Memory B cell (primary cell): ENCODE measurements around the gene C4BPA.

Experiments used
- ATAC-seq: fragments of 150-1000 bp; cut with Tn5 transposase; 2 replicates; pipeline ENCODE4 v1.10.0; 2021; ENCODE audit warnings: low read depth, mild to moderate bottlenecking, moderate library complexity
- DNase-seq, 2 donors: peaks; one replicate each; pipeline ENCODE4 v3.0.0; 2022; ENCODE audit warnings: low spot score in 2 of 2
- H3K27ac Mint-ChIP-seq: one replicate; pipeline ENCODE4 v1.8.0; 2022; ENCODE audit warnings: mild to moderate bottlenecking, moderate library complexity, mixed read lengths
- H3K27me3 Mint-ChIP-seq: one replicate; pipeline ENCODE4 v1.8.0; 2022; ENCODE audit warnings: mixed read lengths
- H3K36me3 Mint-ChIP-seq: one replicate; pipeline ENCODE4 v1.8.0; 2022; ENCODE audit warnings: mild to moderate bottlenecking, mixed read lengths
- H3K4me1 Mint-ChIP-seq: one replicate; pipeline ENCODE4 v1.8.0; 2022; ENCODE audit warnings: mixed read lengths
- H3K4me3 Mint-ChIP-seq: one replicate; pipeline ENCODE4 v1.8.0; 2022; ENCODE audit warnings: mild to moderate bottlenecking, moderate library complexity, mixed read lengths
- H3K9me3 Mint-ChIP-seq: one replicate; pipeline ENCODE4 v1.8.0; 2022; ENCODE audit warnings: mixed read lengths

C4BPA gene

DNA sequence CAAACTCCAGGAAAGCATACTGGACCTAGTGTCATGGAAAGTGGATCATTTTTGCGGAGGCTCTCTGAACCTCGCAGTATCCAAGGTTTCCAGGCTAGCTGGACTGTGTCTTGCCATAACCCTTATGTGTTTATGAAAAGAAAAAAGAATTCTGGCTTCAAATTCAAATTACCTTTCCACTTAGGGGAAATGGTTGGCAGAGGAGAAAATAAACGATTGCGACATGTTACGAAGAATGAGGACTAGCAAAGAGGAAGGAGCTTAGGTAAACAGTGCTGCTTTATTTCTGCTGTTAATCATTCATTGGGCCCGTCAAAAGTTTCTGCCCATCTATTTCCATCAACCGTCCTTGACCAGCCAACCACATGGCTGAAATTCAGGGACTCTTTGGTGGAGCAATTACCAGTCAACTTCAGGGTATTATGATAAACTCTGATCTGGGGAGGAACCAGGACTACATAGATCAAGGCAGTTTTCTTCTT, at the start of gene C4BPA:
C4BPA (plus strand) TSS at position 342 of the 482 bp plus-strand sequence. CDS start 8,793 bp downstream, outside the sequence.
- Mint-ChIP-seq H3K27ac (no peak within 1 kb of the TSS), H3K4me3 (no peak within 1 kb of the TSS), H3K27me3 (peaks cover 14% of the 10 kb centered on the region), H3K36me3 (no peaks in the 10 kb centered on the region), H3K4me1 (no peaks in the 10 kb centered on the region), H3K9me3 (no peaks in the 10 kb centered on the region)
- ATAC-seq (no peak), DNase-seq (no peak)

DNA sequence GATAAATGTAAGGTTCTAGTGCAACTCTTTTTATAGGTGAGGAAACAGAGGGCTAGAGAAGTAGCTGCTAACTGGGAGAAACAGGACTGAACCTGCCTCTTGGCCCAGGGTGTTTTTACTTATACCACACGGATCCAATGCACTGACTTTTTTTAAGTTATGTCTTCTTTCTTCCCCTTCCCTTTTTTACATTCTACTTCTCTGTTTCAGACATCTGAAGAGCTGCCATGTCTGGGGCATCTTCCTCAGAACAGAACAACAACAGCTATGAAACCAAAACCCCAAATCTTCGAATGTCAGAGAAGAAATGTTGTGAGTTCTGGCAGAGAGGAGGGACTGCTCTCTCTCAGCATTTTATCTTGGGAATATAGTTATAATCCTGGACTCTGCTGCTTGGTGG, 49.5 kb upstream of the C4BPA start:
- ATAC-seq (peak; percentile 45), DNase-seq (peak in 1 of 2 donors; percentile 39)
- peak overlapping the region; percentile 27 for H3K4me3 Mint-ChIP-seq
- H3K36me3 Mint-ChIP-seq, result no peaks in the 10 kb centered on the region
- no peaks in the 10 kb centered on the region for H3K27me3 Mint-ChIP-seq
- H3K27ac Mint-ChIP-seq, result peak overlapping the region; percentile 92
- H3K9me3 Mint-ChIP-seq, result no peaks in the 10 kb centered on the region
- H3K4me1 Mint-ChIP-seq, result peaks cover 31% of the 10 kb centered on the region

- no peak overlapping the region for H3K4me3 Mint-ChIP-seq
Measured at GRCh38 chr1:207055386-207056001, 48.5 kb upstream of the C4BPA start.

DNA sequence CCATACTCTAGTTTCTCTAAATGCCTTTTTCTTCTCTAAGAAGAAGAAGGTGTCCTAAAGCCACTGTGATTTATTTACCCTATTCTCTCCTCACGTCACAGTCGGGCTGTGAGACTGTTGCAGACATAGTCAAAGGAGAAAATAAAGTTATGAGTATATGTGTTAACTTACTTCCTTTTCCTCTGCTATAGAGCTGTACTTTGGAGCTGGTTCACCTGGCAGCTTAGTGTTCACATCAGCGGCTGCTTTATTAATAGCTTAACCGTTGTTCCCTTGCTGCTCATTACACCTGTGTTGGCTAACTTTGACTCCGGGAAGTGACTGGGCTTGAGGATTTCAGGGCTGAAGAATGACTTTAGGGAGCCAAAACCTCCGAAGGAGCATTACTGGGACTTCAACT, 47.4 kb upstream of the C4BPA start:
- Mint-ChIP-seq H3K27me3 (no peaks in the 10 kb centered on the region), H3K9me3 (no peaks in the 10 kb centered on the region), H3K4me3 (no peak overlapping the region), H3K36me3 (peaks cover 9% of the 10 kb centered on the region), H3K27ac (peak overlapping the region; percentile 71), H3K4me1 (peaks cover 24% of the 10 kb centered on the region)
- ATAC-seq (no peak), DNase-seq (no peak)

More at GRCh38 chr1:207055386-207056001, 48.5 kb upstream of the C4BPA start:
- DNase-seq (no peak), ATAC-seq (no peak)
- Mint-ChIP-seq H3K27ac (peak overlapping the region; percentile 92), H3K4me1 (peaks cover 31% of the 10 kb centered on the region), H3K36me3 (peaks cover 3% of the 10 kb centered on the region), H3K27me3 (no peaks in the 10 kb centered on the region), H3K9me3 (no peaks in the 10 kb centered on the region)

- Mint-ChIP-seq H3K9me3 (no peaks in the 10 kb centered on the region), H3K27ac (no peak overlapping the region), H3K4me1 (peaks cover 22% of the 10 kb centered on the region), H3K36me3 (peaks cover 22% of the 10 kb centered on the region), H3K27me3 (no peaks in the 10 kb centered on the region), H3K4me3 (no peak overlapping the region)
- DNase-seq, result no peak
- no peak for ATAC-seq
Measured at GRCh38 chr1:207058252-207058651, 45.8 kb upstream of the C4BPA start.

DNA sequence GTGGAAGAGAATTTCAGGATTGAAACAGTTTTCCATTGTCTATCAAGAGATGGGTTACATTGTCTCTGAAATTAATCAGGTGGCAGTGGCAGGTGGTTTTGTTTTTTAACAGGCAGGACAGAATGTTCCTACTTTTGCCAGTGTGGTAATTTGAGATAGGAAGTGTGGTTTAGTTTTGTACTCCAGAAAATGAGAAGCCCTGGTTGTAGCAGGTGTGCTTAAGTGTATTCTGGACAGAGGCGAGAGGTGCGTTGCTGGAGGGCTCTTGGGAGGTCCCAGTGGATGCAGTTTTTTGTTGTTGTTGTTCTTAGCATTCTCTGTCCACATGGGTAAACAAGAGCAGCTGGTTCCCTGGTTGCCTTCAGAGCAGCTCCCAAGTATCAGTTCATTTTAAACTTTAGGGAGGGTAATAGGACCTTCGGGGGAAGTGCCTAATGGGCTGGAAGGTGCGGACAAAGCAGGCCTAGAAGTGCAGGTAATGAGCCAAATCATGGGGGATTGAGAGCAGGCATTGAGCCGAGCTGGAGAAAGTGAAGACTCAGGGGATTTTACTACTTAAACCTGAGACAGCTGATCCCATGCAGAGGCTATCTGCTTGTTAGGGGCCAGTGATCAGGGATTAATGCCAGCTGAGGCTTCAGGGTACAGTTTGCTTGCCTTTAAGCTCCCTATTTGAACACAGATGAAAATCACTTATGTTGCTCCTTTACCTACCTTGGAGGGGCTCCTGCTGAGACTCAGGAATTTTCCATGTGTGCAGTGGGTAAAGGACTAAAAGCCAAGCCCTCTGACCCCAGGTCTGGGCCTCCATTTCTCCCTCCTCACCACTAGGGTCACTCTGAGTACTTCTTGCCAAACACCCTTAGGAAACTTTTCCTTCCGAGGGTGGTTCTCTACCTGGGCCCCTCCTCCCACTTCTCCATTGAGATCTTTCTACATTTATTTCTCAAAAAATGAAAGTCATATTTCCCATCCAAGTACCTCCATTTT, 44.9 kb upstream of the C4BPA start:
- Mint-ChIP-seq H3K4me3 (no peak overlapping the region), H3K27ac (no peak overlapping the region), H3K27me3 (no peaks in the 10 kb centered on the region), H3K4me1 (peaks cover 20% of the 10 kb centered on the region), H3K36me3 (peaks cover 28% of the 10 kb centered on the region), H3K9me3 (no peaks in the 10 kb centered on the region)
- DNase-seq, result no peak
- ATAC-seq, result no peak

DNA sequence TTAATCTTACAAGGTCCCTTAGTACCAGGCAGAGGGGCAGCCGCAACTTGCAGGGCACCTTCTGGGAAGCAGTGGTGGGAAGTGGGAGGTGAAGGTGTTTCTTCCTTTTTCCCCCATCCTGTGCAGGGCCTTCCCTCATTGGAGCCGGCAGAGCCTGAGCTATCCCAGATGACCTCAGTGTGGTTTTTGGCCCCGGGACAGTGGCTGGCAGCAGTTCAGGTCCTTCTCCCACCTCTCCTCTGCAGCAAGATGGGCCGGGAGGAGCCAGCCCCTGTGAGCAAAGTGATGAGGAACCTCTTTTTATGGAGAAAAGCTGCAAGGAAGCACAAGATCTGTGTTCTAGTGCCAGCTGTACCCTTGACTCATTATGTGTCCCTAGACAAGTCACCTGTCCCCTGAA, 44.2 kb upstream of the C4BPA start:
- no peaks in the 10 kb centered on the region for H3K27me3 Mint-ChIP-seq
- ATAC-seq, result no peak
- H3K9me3 Mint-ChIP-seq, result no peaks in the 10 kb centered on the region
- H3K36me3 Mint-ChIP-seq, result peaks cover 29% of the 10 kb centered on the region
- peaks cover 13% of the 10 kb centered on the region for H3K4me1 Mint-ChIP-seq
- no peak for DNase-seq
- H3K27ac Mint-ChIP-seq, result no peak overlapping the region
- no peak overlapping the region for H3K4me3 Mint-ChIP-seq

DNA sequence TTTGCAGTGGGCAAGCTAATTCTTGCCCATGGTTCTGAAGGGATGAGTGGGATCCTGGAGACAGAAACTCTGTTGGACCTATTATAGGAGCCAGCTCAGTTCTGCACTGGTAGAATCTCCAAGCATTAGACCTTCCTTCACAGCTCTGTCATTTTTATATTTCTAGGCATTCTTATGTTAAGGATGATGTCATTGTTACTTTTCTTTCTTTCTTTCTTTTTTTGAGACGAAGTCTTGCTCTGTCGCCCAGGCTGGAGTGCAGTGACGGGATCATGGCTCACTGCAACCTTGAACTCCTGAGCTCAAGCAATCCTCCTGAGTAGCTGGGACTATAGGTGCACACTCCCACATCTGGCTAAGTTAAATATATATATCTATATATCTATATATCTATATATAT, 43.4 kb upstream of the C4BPA start:
- ATAC-seq, result no peak
- no peak overlapping the region for H3K4me3 Mint-ChIP-seq
- H3K27ac Mint-ChIP-seq, result no peak overlapping the region

DNA sequence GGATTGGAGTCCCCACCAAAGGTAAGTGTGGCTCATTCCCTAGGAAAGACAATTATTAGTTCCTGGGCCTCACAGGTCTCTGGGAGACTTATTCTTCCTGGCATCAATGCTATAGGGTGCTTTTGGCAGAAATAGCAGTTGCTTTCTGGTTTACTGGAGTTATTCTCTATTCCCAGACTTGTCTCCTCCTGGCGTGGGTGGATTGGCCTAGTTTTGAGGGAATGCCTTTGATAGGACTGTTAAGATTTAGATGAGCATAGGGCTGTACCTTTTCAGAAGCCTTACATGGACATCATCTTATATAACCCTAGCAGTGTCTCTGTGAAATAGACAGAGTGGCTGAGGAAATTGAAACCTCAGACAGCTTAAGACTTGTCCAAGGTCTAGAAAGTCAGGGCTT, 42.0 kb upstream of the C4BPA start:
- no peaks in the 10 kb centered on the region for H3K9me3 Mint-ChIP-seq
- no peak overlapping the region for H3K27ac Mint-ChIP-seq
- no peaks in the 10 kb centered on the region for H3K27me3 Mint-ChIP-seq
- peaks cover 35% of the 10 kb centered on the region for H3K36me3 Mint-ChIP-seq
- H3K4me3 Mint-ChIP-seq, result no peak overlapping the region
- no peak for DNase-seq
- peaks cover 4% of the 10 kb centered on the region for H3K4me1 Mint-ChIP-seq
- ATAC-seq, result no peak

More for the DNA sequence above, 43.4 kb upstream of the C4BPA start:
- no peak for DNase-seq
- Mint-ChIP-seq H3K4me1 (peaks cover 10% of the 10 kb centered on the region), H3K27me3 (no peaks in the 10 kb centered on the region), H3K36me3 (peaks cover 32% of the 10 kb centered on the region), H3K9me3 (no peaks in the 10 kb centered on the region)

GRCh38 chr1:207063014-207063413, 41.0 kb upstream of the C4BPA start:
- Mint-ChIP-seq H3K27ac (no peak overlapping the region), H3K27me3 (no peaks in the 10 kb centered on the region), H3K4me1 (peaks cover 4% of the 10 kb centered on the region), H3K4me3 (no peak overlapping the region), H3K9me3 (no peaks in the 10 kb centered on the region), H3K36me3 (peaks cover 41% of the 10 kb centered on the region)
- DNase-seq (no peak), ATAC-seq (no peak)

GRCh38 chr1:207064561-207064960, 39.5 kb upstream of the C4BPA start:
- no peak for ATAC-seq
- Mint-ChIP-seq H3K4me3 (no peak overlapping the region), H3K27ac (no peak overlapping the region), H3K9me3 (no peaks in the 10 kb centered on the region), H3K4me1 (peaks cover 5% of the 10 kb centered on the region), H3K27me3 (no peaks in the 10 kb centered on the region), H3K36me3 (peaks cover 48% of the 10 kb centered on the region)
- DNase-seq, result no peak

DNA sequence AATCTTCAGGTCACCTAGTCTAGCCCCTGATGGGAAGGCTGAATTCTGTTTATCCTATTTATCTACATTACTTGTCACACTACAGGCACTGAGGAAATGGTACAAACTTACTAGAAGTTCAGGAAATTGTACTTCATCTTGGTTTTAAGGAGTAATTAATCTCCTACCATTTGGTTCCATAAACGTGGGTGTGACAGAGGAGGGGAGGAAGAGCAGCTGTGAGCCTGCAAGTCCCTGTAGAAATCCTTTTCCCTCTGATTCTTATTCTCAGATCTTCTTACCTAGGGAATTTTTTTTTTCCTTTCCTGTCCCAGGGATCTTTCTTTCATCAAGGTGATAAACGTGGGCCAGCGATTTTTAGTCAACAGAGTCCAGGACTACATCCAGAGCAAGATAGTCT, 36.8 kb upstream of the C4BPA start:
- DNase-seq (no peak), ATAC-seq (no peak)
- Mint-ChIP-seq H3K4me1 (peaks cover 17% of the 10 kb centered on the region), H3K27ac (peak overlapping the region; percentile 47), H3K27me3 (no peaks in the 10 kb centered on the region), H3K9me3 (no peaks in the 10 kb centered on the region), H3K36me3 (peaks cover 36% of the 10 kb centered on the region), H3K4me3 (no peak overlapping the region)

- Mint-ChIP-seq H3K4me1 (peaks cover 17% of the 10 kb centered on the region), H3K4me3 (no peak overlapping the region), H3K9me3 (no peaks in the 10 kb centered on the region), H3K27me3 (no peaks in the 10 kb centered on the region), H3K36me3 (peaks cover 34% of the 10 kb centered on the region), H3K27ac (peak overlapping the region; percentile 47)
- DNase-seq, result no peak
- no peak for ATAC-seq
Measured at GRCh38 chr1:207067665-207068064, 36.4 kb upstream of the C4BPA start.

- H3K27me3 Mint-ChIP-seq, result no peaks in the 10 kb centered on the region
- H3K9me3 Mint-ChIP-seq, result no peaks in the 10 kb centered on the region
- ATAC-seq, result no peak
- no peak overlapping the region for H3K4me3 Mint-ChIP-seq
- no peak for DNase-seq
- peak overlapping the region; percentile 49 for H3K27ac Mint-ChIP-seq
- peaks cover 17% of the 10 kb centered on the region for H3K4me1 Mint-ChIP-seq
- peaks cover 26% of the 10 kb centered on the region for H3K36me3 Mint-ChIP-seq
Measured at GRCh38 chr1:207069061-207069460, 35.0 kb upstream of the C4BPA start.
